GM12872 (cell line): ENCODE data around the gene SPPL2C.

Experiments used
- CTCF ChIP-seq: IDR thresholded peaks from 3 replicates; pipeline ENCODE4 v1.5.1; 2011; ENCODE audit warnings: low read depth, mild to moderate bottlenecking, low read length, moderate library complexity; ENCODE audit not compliant: insufficient read depth

Gene SPPL2C

GRCh38 chr17:45873728-45874127 lies 29.0 kb downstream of the SPPL2C start:
- TF ChIP-seq CTCF: no peak

- no peak for TF ChIP-seq CTCF
Observed at GRCh38 chr17:45874151-45874550, 29.5 kb downstream of the SPPL2C start.

GRCh38 chr17:45876539-45876938 lies 31.9 kb downstream of the SPPL2C start:
- TF ChIP-seq CTCF: no peak

GRCh38 chr17:45877467-45877866 lies 32.8 kb downstream of the SPPL2C start:
- no peak for TF ChIP-seq CTCF

GRCh38 chr17:45883063-45883462 lies 38.4 kb downstream of the SPPL2C start:
- no peak for TF ChIP-seq CTCF

GRCh38 chr17:45886852-45887251 lies 42.2 kb downstream of the SPPL2C start:
- no peak for TF ChIP-seq CTCF

- TF ChIP-seq CTCF: no peak
Observed at GRCh38 chr17:45888392-45888791, 43.7 kb downstream of the SPPL2C start.

- TF ChIP-seq CTCF: 0 out of 3 replicates have a peak, but pooled peaks have one; percentile 7
Observed at GRCh38 chr17:45889579-45889978, 44.9 kb downstream of the SPPL2C start.
